ENCODE measurements around the gene CDX2.

CDX2 gene

GRCh38 chr13:27978301-27978968, 9.3 kb upstream of the CDX2 start:
- DNase-seq = no peak

- DNase-seq = no peak
Observed at GRCh38 chr13:27977476-27978300, 8.6 kb upstream of the CDX2 start.

GRCh38 chr13:27976362-27977091, 7.4 kb upstream of the CDX2 start:
- DNase-seq = no peak

- DNase-seq = no peak
Observed at GRCh38 chr13:27975564-27976361, 6.6 kb upstream of the CDX2 start.

GRCh38 chr13:27973961-27974662, 5.0 kb upstream of the CDX2 start:
- DNase-seq = no peak

- no peak for DNase-seq
Observed at GRCh38 chr13:27973291-27973690, 4.2 kb upstream of the CDX2 start.

GRCh38 chr13:27972478-27972820, 3.3 kb upstream of the CDX2 start:
- DNase-seq = no peak

- no peak for DNase-seq
Observed at GRCh38 chr13:27971776-27972477, 2.8 kb upstream of the CDX2 start.

GRCh38 chr13:27971236-27971645, 2.1 kb upstream of the CDX2 start:
- DNase-seq = no peak

- no peak for DNase-seq
Observed at GRCh38 chr13:27970382-27971235, 1.5 kb upstream of the CDX2 start.

GRCh38 chr13:27969866-27970229, 733 bp upstream of the CDX2 start:
- DNase-seq = no peak

- DNase-seq = no peak
Observed at GRCh38 chr13:27968316-27969081, 616 bp downstream of the CDX2 start.

- no peak for DNase-seq
Observed at GRCh38 chr13:27967736-27968315, 1.3 kb downstream of the CDX2 start.

- no peak for DNase-seq
Observed at GRCh38 chr13:27967203-27967735, 1.8 kb downstream of the CDX2 start.

- no peak for DNase-seq
Observed at GRCh38 chr13:27966641-27967202, 2.4 kb downstream of the CDX2 start.

GRCh38 chr13:27965740-27966640, 3.1 kb downstream of the CDX2 start:
- DNase-seq = no peak

- no peak for DNase-seq
Observed at GRCh38 chr13:27965343-27965739, 3.8 kb downstream of the CDX2 start.
